GM06990 (cell line): Measurements from ENCODE around the gene SHISAL2A.

Source experiments
- DNase-seq: peaks from one replicate; pipeline ENCODE4 v3.0.0-alpha.2; 2011; ENCODE audit not compliant: insufficient read length; ENCODE audit errors: extremely low read depth
- H3K27me3 ChIP-seq: replicated peaks from 2 replicates; pipeline ENCODE4 v1.6.0; 2011; ENCODE audit warnings: low read length; ENCODE audit not compliant: control insufficient read depth, insufficient read depth
- H3K36me3 ChIP-seq: 2 replicates; pipeline ENCODE4 v1.5.1; 2011; ENCODE audit warnings: low read length; ENCODE audit not compliant: control insufficient read depth, insufficient read depth
- H3K4me3 ChIP-seq: replicated peaks from 2 replicates; pipeline ENCODE4 v1.5.1; 2011; ENCODE audit warnings: low read depth, mild to moderate bottlenecking, control low read depth, low read length
- CTCF ChIP-seq: IDR thresholded peaks from 2 replicates; pipeline ENCODE4 v1.5.1; 2011; ENCODE audit warnings: low read length, control low read depth, mild to moderate bottlenecking, inconsistent platforms; ENCODE audit not compliant: insufficient read depth, poor library complexity, severe bottlenecking

Gene SHISAL2A

GRCh38 chr1:52592637-52593323 is 40.2 kb upstream of the SHISAL2A start:
- H3K27me3 ChIP-seq, result no peaks in the 10 kb centered on the region
- H3K4me3 ChIP-seq, result no peak overlapping the region
- no peak for DNase-seq
- no peaks in the 10 kb centered on the region for H3K36me3 ChIP-seq
- TF ChIP-seq CTCF, result no peak

- DNase-seq, result no peak
- no peak overlapping the region for H3K4me3 ChIP-seq
- no peaks in the 10 kb centered on the region for H3K27me3 ChIP-seq
- H3K36me3 ChIP-seq, result no peaks in the 10 kb centered on the region
- no peak for TF ChIP-seq CTCF
Measured at GRCh38 chr1:52593495-52593894, 39.5 kb upstream of the SHISAL2A start.

- no peaks in the 10 kb centered on the region for H3K27me3 ChIP-seq
- no peak for DNase-seq
- H3K4me3 ChIP-seq, result no peak overlapping the region
- H3K36me3 ChIP-seq, result no peaks in the 10 kb centered on the region
- no peak for TF ChIP-seq CTCF
Measured at GRCh38 chr1:52595061-52595460, 37.9 kb upstream of the SHISAL2A start.

- Histone ChIP-seq H3K36me3 (no peaks in the 10 kb centered on the region), H3K4me3 (no peak overlapping the region), H3K27me3 (no peaks in the 10 kb centered on the region)
- DNase-seq, result no peak
- TF ChIP-seq CTCF, result no peak
Measured at GRCh38 chr1:52597912-52598311, 35.1 kb upstream of the SHISAL2A start.

- TF ChIP-seq CTCF, result no peak
- Histone ChIP-seq H3K27me3 (no peaks in the 10 kb centered on the region), H3K4me3 (no peak overlapping the region), H3K36me3 (no peaks in the 10 kb centered on the region)
- no peak for DNase-seq
Measured at GRCh38 chr1:52598729-52599128, 34.2 kb upstream of the SHISAL2A start.

- H3K4me3 ChIP-seq, result no peak overlapping the region
- no peak for TF ChIP-seq CTCF
- no peaks in the 10 kb centered on the region for H3K27me3 ChIP-seq
- DNase-seq, result no peak
- H3K36me3 ChIP-seq, result no peaks in the 10 kb centered on the region
Measured at GRCh38 chr1:52599236-52599635, 33.7 kb upstream of the SHISAL2A start.
